Measurements from ENCODE around the gene HPSE2.

The HPSE2 gene

DNA sequence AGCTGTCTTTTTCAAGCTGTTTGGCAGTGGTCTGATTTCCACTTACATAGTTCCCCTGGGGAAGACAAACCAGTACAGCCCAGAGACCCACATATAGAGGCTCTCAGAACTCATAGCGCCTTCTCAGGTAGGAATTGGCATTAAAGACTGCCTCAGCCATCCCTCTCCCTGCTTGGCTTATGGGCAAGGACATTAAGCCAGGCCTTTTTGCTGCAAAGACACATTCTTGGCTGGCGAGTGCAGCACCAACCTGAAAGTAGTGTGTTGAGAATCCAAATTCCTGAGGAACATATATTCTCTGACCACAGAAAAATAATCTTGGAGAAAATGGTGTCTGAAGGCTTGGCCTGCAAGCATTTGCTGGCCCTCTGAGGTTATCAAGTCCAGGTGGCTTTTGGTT is 749.7 kb downstream of the HPSE2 start:
- DNase-seq = no peak

DNA sequence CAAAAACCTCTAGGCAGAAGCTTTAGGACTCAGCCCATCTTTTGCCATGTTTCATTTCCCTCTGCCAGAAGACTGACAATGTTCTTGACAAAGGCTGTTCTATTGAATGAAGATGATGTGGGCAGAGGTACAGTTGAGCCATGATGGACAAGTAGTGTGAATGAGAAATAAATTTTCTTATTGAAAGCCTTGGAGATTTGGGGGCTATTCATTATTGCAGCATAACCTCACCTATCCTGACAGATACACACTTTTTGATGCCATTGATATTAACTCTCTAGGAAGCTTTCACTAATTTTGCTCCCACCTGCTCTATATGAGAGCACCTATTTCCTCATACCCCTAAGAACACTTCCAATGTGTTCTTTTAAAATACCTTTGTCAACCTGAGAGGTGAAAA is 752.0 kb downstream of the HPSE2 start:
- no peak for DNase-seq

DNA sequence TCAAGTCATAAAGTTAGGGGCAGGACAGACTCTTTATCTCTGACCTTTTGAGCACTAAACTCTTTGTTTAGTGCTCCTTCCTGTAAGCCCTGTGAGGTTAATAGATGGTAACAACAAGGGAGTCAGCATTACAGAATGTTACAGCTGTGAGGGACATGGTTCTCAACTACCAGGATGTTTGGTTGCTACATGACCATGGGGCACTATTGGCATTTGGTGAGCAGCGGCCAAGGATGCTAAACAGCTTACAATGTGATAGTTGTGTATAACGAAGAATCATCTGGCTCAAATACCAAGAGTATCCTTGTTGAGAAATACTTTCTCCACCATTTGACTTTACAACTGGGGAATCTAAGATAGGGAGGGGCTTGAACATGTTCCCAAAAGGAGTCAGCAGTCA is 753.6 kb downstream of the HPSE2 start:
- no peak for DNase-seq

DNA sequence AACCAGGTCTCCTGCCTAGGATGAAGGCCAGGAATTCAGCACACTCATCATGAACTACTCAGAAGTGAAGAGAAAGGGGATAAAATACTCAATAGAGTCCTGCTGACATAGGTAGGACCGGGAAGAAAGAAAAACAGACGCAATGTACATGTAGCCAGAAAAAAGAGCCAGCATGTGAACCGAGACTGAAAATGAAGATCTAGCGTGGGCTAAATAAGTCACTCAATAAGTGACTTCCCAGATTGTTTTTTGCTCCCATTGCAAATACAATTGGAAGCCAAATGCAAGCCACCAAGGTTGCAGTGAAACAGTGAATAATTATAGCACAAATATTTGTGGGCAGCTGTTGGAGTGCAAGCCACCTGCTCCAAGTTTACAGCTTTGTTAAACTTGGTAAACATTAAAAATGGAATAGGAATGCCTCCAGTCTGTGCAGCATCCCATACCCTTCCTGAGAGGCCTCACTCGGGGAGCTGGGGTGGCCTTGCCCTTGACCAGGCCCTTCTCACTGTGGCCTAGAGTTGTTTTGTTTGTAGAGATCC is 754.2 kb downstream of the HPSE2 start:
- peak in 1 of 3 experiments; percentile 4 for DNase-seq

DNA sequence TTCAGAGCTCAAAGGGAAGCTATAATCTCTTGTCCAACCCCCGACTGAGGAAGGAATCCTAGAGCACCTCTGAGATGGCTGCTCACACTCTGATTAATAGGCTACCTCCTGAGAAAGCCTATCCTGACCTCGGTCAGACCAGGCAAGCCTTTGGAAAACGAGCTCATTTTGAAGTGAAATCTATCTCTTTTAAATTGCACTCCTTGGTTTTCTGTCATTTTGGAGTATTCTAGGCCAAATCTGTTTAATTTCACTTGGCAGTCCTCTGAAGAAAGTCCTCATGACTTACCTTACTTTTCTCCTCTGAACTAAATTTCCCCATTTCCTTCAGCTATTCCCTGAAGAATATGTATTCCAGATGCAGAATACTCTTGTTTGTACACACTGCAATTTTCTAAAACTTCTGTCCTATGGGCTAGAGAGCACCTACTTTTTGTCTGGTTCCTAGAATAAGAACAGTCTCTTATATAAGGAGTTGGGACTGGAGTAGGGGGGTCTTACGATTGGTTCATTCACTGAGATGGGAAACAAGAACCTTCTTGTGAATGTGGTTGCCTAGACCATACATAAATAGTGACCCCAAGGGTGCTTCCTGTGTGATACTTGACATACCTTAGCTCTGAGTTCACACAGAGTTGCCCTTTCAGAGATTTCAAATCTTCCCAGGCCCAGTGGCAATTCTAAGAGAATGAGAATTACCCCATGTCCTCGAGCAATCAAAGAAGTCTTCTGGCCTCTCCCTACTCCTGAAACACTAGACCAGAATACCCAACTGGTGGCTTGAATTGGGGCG is 757.0 kb downstream of the HPSE2 start:
- DNase-seq = no peak

DNA sequence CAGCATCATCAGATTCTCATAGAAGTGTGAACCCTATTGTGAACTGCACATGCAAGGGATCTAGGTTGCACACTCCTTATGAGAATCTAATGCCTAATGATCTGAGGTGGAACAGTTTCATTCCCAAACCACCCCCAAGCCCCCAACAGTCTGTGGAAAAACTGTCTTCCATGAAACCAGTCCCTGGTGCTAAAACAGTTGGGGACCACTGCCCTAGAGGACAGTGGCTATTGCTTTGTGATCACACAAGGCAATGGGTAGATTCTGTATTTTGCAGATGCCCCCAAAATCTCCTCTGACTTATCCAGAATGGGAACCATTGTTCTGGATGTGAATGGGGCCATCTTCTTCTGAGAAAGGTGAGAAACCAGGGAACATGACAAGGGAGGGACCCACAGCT is 757.8 kb downstream of the HPSE2 start:
- no peak for DNase-seq

DNA sequence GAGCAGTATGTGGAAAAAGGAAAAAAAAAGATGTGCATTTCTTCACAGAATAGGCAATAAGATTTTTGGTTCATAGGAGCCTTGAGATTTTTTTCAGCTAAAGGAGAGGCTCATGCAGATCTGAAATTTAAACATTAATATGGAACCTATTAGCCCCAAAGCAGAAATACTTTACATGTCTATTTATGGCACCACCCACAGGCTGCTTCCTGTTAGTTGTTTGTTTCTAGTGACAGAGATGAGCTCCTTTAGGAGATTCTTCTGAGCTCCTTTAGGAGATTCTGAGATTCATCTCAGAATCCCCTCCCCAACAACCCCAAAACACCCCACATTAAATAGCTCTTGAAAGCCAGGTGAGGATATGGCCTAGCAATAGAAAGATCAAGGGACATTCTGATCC is 761.0 kb downstream of the HPSE2 start:
- DNase-seq = no peak

DNA sequence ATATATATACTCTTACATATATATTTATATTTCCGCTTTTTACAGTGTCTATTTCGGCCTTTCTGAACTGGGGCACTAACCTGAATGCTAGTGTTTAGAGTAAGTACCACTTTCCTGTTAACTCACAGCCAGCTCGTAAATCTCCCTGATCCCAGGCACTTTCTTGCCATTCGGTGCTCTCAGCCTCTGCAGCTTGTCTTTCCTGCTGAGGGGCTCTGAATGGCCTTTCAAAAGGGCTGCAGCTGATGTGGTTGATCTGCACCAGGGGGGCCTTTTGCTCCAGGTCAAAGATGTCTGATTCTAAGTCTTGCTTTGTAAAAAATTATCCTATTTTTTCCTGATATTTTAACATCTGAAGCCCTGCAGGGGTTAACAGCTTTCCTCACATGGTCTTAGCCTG is 763.5 kb downstream of the HPSE2 start:
- DNase-seq = peak in 2 of 3 experiments; percentile 6 to 56

DNA sequence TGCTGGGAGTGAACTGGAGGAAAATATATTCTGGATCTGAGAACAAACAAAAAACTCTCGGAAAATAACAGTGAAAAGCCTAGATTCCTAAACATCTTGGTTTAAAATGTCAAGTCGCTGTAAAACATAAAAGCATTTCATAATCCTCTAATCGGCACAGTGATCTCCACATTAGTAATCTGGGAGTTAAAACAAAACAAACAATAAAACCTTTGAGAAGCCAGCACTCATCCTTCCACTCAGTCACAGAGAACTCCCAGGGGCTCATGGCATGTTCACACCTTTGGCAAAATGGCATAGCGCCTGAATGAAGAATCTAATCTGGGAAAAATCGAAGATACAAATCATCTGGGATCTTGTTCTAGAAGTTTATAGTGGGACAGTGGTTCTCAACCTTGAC is 764.8 kb downstream of the HPSE2 start:
- peak in 1 of 3 experiments; percentile 5 for DNase-seq

DNA sequence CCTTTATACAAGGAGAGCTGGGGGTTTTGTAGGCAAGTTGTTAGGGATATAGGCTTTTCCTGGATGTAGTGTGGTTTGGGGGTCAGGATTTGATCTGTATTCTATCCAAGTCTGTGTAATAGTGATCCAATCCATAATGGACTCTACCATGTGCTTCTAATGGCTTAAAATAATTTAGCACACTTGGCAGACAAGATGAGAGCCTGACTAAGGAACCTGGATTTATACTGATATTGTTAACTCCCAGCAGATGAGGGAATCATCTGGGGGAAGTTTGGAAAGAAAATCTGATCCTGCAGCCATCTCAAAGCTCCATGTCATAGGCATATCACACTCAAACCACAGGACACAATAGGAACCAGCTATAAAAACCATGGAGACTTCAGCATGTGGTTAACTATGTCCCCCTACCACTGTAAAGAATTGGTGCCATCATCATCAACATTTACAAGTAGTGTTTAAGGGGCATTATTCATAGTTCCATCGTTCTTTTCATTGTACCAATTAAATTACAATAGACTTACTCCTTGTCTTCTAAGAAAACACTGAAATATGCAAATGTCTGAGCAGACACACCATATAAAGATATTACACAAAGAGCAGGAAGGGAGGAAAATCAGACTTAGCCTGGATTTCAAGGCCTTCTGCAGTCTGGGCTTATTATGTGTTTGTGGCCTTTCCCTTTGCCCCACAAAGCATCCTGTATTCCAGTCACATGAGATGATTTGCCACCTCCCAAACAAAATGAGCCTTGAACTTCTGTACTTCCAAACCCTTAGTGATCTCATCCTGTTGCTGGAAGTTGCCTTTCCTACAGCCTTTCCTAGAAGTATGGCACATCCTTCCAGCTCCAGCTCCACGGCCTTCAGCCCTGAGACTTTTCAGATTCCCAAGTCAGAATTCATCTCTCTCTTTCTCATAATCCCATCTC is 766.4 kb downstream of the HPSE2 start:
- DNase-seq = peak in 1 of 3 experiments; percentile 2

DNA sequence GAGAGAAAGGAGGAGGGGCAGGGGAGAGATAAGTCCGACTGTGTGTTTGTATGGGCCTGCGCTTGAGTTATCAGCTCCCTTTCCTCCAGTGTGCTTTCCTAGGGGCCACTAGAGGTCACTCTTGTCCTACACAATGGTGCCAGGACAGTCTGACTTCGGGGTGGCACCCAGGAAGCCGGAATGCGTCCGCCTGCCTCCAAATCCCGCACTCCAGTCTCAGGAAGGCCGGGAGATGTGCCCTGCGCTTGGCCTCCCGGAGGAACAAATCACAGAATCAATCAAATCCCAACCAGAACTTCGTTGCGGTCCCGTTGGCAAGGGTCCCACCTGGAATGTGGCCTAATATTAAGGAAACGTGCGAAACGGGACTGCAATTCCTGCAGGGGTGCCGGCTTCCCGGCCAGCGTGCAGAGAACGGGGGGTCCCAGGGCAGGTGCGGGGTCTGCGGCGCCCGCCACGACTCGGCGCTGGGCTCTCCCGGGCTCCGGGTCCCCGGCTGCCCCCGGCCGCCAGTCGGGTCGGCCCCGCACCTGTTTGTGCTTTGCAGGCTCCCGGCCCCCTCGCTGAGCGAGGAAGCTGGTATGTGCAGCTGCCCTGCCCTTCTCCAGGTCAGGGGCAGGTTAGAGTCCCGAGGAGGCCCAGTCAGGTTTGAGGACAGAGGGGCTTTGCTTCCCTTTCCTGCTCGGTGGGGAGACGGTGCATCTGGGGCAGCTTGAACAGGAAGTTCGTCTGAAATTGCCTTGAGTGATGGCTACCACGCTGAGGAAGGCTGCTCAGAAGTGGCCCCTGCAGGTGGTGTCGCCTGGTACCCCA is 767.9 kb downstream of the HPSE2 start:
- DNase-seq = peak; percentile 37 to 83 (median 52)

DNA sequence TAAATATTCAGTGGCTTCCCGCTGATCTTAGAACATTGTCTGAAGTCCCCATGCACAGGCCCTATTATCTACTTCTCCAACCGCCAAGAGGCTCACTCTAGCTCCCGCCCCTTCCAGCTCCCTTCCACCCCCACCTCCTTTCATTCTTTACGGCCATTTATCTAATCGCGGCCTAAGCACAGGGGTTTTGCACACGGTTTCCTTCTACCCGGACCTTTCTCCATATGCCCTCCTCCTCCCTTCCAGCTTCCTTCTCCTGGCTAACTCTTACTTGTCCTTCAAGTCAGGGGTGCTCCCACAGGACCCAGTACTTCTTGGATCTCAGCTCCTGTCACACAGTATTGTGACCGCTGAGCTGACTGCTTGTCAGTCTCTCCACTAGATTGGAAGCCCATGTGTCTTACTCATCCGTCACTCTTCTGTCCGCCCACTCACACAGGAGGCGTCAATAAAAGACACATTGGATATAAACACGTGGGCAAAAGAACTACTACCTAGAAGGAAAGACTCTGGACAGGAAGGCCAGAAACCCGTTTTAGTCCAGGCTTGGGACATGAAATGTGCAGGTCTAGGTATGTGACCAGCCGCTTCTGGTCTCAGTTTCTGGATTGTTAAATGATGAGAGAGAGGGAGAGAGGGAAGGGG is 768.7 kb downstream of the HPSE2 start:
- DNase-seq = peak in 1 of 3 experiments; percentile 12

DNA sequence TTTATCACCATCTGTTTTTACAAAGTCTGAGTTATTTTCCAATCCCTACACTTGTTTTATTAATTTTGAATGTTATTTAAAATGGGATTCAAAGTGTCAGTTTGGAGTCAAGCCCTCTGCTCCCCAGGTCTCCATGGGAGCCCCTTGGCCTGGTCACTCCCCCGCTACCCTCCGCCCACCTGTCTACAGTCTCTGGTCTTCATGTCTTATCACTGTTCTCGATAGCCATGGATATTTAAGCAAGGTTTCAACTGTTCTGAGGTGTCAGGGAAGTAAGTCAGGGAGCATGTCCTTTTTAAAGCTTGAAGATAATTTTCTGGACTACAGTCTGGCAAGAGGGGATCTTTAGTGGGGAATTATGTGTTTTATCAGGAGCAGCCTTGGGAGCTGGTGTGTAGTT is 769.8 kb downstream of the HPSE2 start:
- no peak for DNase-seq

DNA sequence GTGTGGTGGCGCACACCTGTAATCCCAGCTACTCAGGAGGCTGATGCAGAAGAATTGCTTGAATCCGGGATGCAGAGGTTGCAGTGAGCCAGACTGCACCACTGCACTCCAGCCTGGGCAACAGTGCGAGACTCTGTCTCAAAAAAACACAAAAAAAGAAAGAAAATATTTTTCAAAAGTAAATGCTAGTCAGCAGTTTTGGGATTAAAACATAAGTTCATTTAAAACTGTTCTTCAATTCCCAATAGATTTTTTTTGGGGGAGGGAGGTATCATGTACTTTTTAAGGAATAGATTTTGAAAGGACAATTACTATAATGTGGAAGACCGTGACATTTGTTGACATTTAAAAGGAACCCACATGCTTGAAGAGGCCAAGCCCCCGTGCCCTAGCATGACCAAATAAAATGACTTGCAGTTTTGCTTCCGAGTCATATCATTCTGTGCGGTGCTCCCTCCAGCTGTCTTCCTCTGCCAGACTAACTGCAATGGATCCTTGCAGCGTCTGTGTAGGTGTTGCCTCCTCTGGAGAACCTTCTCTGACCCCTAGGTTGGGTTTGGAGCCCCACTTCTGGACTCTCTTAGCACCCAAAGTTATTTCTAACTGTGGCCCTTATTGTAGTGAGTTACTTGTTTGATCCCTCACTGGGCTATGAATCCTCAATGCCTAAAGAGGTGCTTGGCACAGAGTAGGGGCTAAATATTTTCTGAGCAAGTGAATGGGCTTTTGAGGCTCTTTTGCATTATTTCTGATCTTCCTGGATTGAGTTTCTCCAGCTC is 771.5 kb downstream of the HPSE2 start:
- DNase-seq = no peak

DNA sequence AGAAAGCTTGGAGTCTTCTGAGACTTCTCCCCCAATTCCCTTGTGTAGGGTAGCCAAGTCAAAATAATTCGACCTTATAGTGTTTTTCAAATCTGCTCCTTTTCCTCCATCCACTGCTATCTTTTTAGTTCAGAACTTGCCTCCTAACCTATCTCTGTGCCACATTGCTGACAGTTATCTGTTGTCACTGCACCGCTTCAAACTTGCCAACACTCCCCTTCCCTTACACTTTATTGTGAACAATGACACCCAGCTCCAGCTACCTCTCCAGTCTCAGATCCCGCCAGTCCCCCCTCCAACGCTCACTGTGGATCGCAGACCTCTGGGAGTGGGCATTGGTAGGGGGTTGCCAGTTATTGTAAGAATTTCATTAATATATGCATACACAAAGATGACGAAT is 772.6 kb downstream of the HPSE2 start:
- no peak for DNase-seq

DNA sequence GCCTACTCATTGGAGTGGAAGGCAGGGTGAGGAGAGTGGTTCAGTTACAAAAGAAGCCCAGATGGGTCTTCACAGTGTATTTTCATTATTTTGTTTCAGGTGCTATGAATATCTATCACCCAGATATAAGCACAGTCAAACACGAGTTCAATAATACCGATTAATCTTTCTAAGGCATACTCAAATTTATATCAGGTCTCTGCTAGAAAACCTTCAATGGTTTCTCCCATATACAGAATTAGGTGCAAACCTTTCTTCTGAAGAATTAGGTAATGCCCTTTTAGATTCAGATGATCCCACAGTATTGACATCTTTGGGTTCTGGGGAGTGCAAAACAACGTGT is 774.2 kb downstream of the HPSE2 start:
- DNase-seq = no peak

DNA sequence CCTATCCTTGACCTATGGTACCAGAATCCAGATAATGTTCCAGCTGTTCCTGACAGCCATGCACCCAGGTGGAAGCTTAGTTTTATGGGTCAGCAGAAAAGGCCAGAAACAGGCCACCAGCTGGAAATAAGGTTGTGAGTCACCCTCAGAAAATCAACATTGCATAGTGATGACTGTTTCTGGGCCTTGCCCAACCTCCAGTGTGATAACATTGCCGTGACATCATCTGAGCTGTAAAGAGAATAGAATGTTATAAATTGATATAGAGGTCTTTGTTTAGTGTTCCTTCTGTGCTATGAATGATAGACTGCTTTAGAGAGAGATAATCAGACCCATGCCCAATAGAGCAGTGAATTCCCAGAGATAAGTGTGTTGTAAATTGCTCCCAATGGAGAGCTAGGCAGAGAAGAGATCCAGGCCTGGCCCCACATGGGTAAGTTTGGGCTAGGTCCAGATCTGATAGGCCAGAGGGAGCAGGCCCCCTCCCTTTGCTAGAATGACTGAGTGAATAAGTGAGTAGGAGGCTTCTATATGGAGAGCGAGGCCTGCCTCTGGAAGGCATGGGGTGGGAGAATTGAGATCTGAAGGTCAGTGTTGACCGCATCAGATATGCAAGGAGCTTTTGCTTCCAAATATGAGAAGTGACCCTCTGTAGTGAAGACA is 774.7 kb downstream of the HPSE2 start:
- peak in 1 of 3 experiments; percentile 1 for DNase-seq

DNA sequence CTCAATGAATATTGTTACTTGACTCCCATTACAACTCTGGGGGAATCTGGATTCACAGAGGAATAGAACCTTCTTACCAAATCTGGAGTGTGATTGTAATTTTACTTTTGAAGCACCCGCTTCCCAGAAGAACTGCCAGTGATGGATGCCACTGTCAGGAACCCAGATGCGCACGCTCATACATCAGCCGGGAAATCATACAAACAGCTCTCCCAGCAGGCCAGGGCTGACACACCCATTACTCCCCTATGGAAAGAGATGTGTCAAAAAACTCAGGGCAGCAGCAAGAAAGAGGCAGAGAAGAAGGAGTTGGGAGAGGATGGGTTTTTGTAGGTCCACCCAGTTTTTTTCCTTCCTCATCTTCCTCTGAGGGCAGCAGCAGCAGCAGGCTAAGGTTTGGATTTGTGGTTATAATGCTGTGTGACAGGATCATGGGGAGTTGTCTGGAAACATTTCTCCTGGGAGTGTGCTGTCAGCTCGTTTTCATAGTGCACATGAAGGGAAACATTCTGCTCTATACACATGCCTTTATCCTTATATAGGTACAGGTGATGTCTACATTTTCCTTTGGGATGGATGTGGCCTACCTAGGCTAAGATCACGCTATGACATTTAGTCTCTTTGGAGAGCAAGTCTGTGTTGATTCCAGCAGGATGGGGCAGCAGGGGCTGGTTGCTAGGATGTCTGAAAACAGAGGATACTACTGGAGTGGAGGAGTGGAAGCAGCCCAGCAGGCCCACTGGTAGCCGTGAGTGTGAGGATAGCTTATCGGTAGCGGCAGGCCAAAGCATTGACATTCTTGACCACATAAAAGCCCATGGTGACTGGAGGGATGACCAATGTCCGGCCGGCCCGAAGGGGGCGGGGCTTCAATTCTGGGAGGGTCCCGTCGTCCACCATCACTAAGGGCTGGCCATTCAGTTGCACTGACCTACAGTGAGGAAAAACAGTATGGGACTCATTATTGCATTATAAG is 776.6 kb downstream of the HPSE2 start:
- DNase-seq = no peak

DNA sequence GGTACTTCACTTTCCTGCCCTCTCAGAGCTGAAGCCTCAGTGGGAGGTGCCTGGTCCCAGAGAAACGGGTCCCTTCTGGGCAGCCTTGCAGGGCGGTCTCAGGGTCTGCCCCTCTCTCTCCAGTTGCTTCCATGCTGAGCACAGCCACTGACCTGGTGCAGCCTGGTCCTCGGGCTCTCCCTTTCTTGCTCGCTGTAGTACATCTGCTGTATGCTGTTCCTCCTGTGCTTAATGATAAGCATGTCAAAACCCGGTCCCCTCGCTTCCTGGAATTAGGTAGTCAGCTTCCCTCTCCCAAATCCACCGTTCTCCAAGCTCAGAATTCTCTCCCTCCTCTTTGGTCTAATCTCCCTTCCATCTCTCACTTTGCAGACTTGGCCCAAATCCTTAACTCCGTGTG is 777.9 kb downstream of the HPSE2 start:
- DNase-seq = no peak

All from NCI-H1417 (cell line).